Measurements from ENCODE around the gene KRTAP20-1. TPM values are rescaled to one million over a fixed set of nuclear protein-coding genes. Genes with fewer than 3 reads are reported as not detected.

The KRTAP20-1 gene
- total RNA-seq = not detected

GRCh38 chr21:30616125-30616524 is at the start of gene KRTAP20-1:
TSS of gene KRTAP20-1 (plus strand) at chr21:30616425. CDS start at chr21:30616455, 30 bp downstream.

GRCh38 chr21:30590297-30590696 is 25.9 kb upstream of the KRTAP20-1 start, which contains the start of gene KRTAP22-2:
TSS of gene KRTAP22-2 (minus strand) at chr21:30590397.

GRCh38 chr21:30592140-30592539 is 24.1 kb upstream of the KRTAP20-1 start, which contains the start of gene KRTAP6-3:
TSS of gene KRTAP6-3 (plus strand) at chr21:30592440. CDS start at chr21:30592446, 6 bp downstream.

GRCh38 chr21:30598802-30599201 is 17.4 kb upstream of the KRTAP20-1 start, which contains the start of gene KRTAP6-2:
TSS of gene KRTAP6-2 (minus strand) at chr21:30598902. CDS start at chr21:30598874, 28 bp downstream.

GRCh38 chr21:30600787-30601186 is 15.4 kb upstream of the KRTAP20-1 start, which contains the start of gene KRTAP22-1:
TSS of gene KRTAP22-1 (plus strand) at chr21:30601087.

GRCh38 chr21:30613836-30614235 is 2.4 kb upstream of the KRTAP20-1 start, which contains the start of gene KRTAP6-1:
TSS of gene KRTAP6-1 (minus strand) at chr21:30613930. CDS start at chr21:30613904, 26 bp downstream.

GRCh38 chr21:30620522-30620921 is 4.3 kb downstream of the KRTAP20-1 start, which contains the start of gene KRTAP20-4:
TSS of gene KRTAP20-4 (plus strand) at chr21:30620627.

GRCh38 chr21:30634906-30635305 is 18.7 kb downstream of the KRTAP20-1 start, which contains the start of gene KRTAP20-2:
TSS of gene KRTAP20-2 (plus strand) at chr21:30635206. CDS start at chr21:30635264, 58 bp downstream.

GRCh38 chr21:30642564-30642963 is 26.3 kb downstream of the KRTAP20-1 start, which contains the start of gene KRTAP20-3:
TSS of gene KRTAP20-3 (plus strand) at chr21:30642864.

Small RNA genes within 50 kb of the gene (small RNA-seq; reads per million reads assigned to genes)
- gene KRTAP20-1 (0 reads per million in 2 donors), gene KRTAP20-3 (0 reads per million in 2 donors), gene KRTAP20-4 (0 reads per million in 2 donors), gene KRTAP22-1 (0 reads per million in 2 donors), gene KRTAP22-2 (0 reads per million in 2 donors)

Other genes starting within 250 kb of the KRTAP20-1 start
- gene KRTAP13-2, start 244.2 kb upstream of the KRTAP20-1 start, total RNA-seq = not detected
- gene KRTAP13-1, start 220.4 kb upstream of the KRTAP20-1 start, total RNA-seq = not detected
- not detected for gene KRTAP13-3, start 190.5 kb upstream of the KRTAP20-1 start, total RNA-seq
- gene KRTAP13-4, start 186.2 kb upstream of the KRTAP20-1 start, total RNA-seq = not detected
- not detected for gene KRTAP15-1, start 176.2 kb upstream of the KRTAP20-1 start, total RNA-seq
- gene KRTAP19-1, start 136.1 kb upstream of the KRTAP20-1 start, total RNA-seq = 1 to 10 TPM in 1 of 2 donors, not detected in 1; 3.7 TPM
- gene KRTAP19-2, start 129.0 kb upstream of the KRTAP20-1 start, total RNA-seq = not detected
- gene KRTAP19-3, start 124.4 kb upstream of the KRTAP20-1 start, total RNA-seq = not detected
- gene KRTAP19-4, start 119.3 kb upstream of the KRTAP20-1 start, total RNA-seq = not detected
- gene KRTAP19-5, start 114.3 kb upstream of the KRTAP20-1 start, total RNA-seq = not detected
- gene KRTAP19-6, start 74.6 kb upstream of the KRTAP20-1 start, total RNA-seq = not detected
- gene KRTAP19-7, start 55.1 kb upstream of the KRTAP20-1 start, total RNA-seq = not detected
- not detected for gene KRTAP22-2, start 26.0 kb upstream of the KRTAP20-1 start, total RNA-seq
- gene KRTAP6-3, start 24.0 kb upstream of the KRTAP20-1 start, total RNA-seq = not detected
- not detected for gene KRTAP6-2, start 17.5 kb upstream of the KRTAP20-1 start, total RNA-seq
- gene KRTAP22-1, start 15.3 kb upstream of the KRTAP20-1 start, total RNA-seq = not detected
- not detected for gene KRTAP6-1, start 2.5 kb upstream of the KRTAP20-1 start, total RNA-seq
- gene KRTAP20-4, start 4.2 kb downstream of the KRTAP20-1 start, total RNA-seq = not detected
- not detected for gene KRTAP20-2, start 18.8 kb downstream of the KRTAP20-1 start, total RNA-seq
- gene KRTAP20-3, start 26.4 kb downstream of the KRTAP20-1 start, total RNA-seq = not detected
- not detected for gene KRTAP21-3, start 102.4 kb downstream of the KRTAP20-1 start, total RNA-seq
- gene KRTAP21-2, start 130.8 kb downstream of the KRTAP20-1 start, total RNA-seq = not detected
- gene KRTAP21-1, start 139.0 kb downstream of the KRTAP20-1 start, total RNA-seq = not detected
- gene KRTAP8-1, start 196.8 kb downstream of the KRTAP20-1 start, total RNA-seq = not detected
- gene KRTAP7-1, start 213.3 kb downstream of the KRTAP20-1 start, total RNA-seq = not detected

Data from melanocyte of skin (primary cell).